Measurements from ENCODE around the gene AFAP1L1.

Gene AFAP1L1

GRCh38 chr5:149254506-149254905 lies 17.2 kb upstream of the AFAP1L1 start:
- peaks cover 0 to 2% of the 10 kb centered on the region in 2 donors for H3K27me3 ChIP-seq
- no peak for DNase-seq
- intact Hi-C loops (cut with DNase I; ENCODE audit: low total_unique reads): no loop called here

GRCh38 chr5:149256451-149256850 lies 15.2 kb upstream of the AFAP1L1 start:
- TF ChIP-seq CTCF (IDR thresholded peaks at IDR 0.05): no peak
- H3K27ac ChIP-seq: no peak overlapping the region
- intact Hi-C loops (cut with DNase I; ENCODE audit: low total_unique reads): no loop called here
- H3K4me3 ChIP-seq: no peak overlapping the region
- peaks cover 0 to 2% of the 10 kb centered on the region in 2 donors for H3K27me3 ChIP-seq
- H3K4me1 ChIP-seq: no peaks in the 10 kb centered on the region
- DNase-seq: no peak
- H3K36me3 ChIP-seq: peaks cover 0 to 10% (median 8%) of the 10 kb centered on the region in 3 donors
- no peaks in the 10 kb centered on the region for H3K9me3 ChIP-seq

More at GRCh38 chr5:149254506-149254905, 17.2 kb upstream of the AFAP1L1 start:
- no peak overlapping the region for H3K4me3 ChIP-seq
- no peak overlapping the region for H3K27ac ChIP-seq
- no peak for TF ChIP-seq CTCF (IDR thresholded peaks at IDR 0.05)
- no peaks in the 10 kb centered on the region for H3K9me3 ChIP-seq
- no peaks in the 10 kb centered on the region for H3K4me1 ChIP-seq
- peaks cover 0 to 23% (median 21%) of the 10 kb centered on the region in 3 donors for H3K36me3 ChIP-seq

- Histone ChIP-seq H3K36me3 (peaks cover 0 to 3% (median 2%) of the 10 kb centered on the region in 3 donors), H3K4me3 (no peak overlapping the region), H3K27me3 (peaks cover 0 to 6% of the 10 kb centered on the region in 2 donors), H3K4me1 (no peaks in the 10 kb centered on the region), H3K9me3 (no peaks in the 10 kb centered on the region), H3K27ac (no peak overlapping the region)
- intact Hi-C loops (cut with DNase I; ENCODE audit: low total_unique reads): no loop called here
- DNase-seq: no peak
- no peak for TF ChIP-seq CTCF (IDR thresholded peaks at IDR 0.05)
Observed at GRCh38 chr5:149257131-149257530, 14.5 kb upstream of the AFAP1L1 start.

- H3K27ac ChIP-seq: no peak overlapping the region
- no peaks in the 10 kb centered on the region for H3K36me3 ChIP-seq
- peaks cover 0 to 6% of the 10 kb centered on the region in 2 donors for H3K27me3 ChIP-seq
- H3K4me1 ChIP-seq: no peaks in the 10 kb centered on the region
- no peak overlapping the region for H3K4me3 ChIP-seq
- intact Hi-C loops (cut with DNase I; ENCODE audit: low total_unique reads): no loop called here
- TF ChIP-seq CTCF (IDR thresholded peaks at IDR 0.05): no peak
- no peak for DNase-seq
- no peaks in the 10 kb centered on the region for H3K9me3 ChIP-seq
Observed at GRCh38 chr5:149257889-149258705, 13.6 kb upstream of the AFAP1L1 start.

- no peaks in the 10 kb centered on the region for H3K36me3 ChIP-seq
- H3K4me1 ChIP-seq: no peaks in the 10 kb centered on the region
- TF ChIP-seq CTCF (IDR thresholded peaks at IDR 0.05): no peak
- peaks cover 0 to 14% of the 10 kb centered on the region in 2 donors for H3K27me3 ChIP-seq
- intact Hi-C loops (cut with DNase I; ENCODE audit: low total_unique reads): no loop called here
- H3K4me3 ChIP-seq: no peak overlapping the region
- H3K27ac ChIP-seq: no peak overlapping the region
- H3K9me3 ChIP-seq: no peaks in the 10 kb centered on the region
- DNase-seq: no peak
Observed at GRCh38 chr5:149260761-149261160, 10.9 kb upstream of the AFAP1L1 start.

All from tibial artery (tissue), 4 donors.